ENCODE measurements around the gene OR2G2. TPM values are rescaled to one million over a fixed set of nuclear protein-coding genes. Genes with fewer than 3 reads are reported as not detected.

Gene OR2G2
- total RNA-seq, 1 donor from 2014 or later, result not detected

GRCh38 chr1:247561711-247562110 lies 26.4 kb upstream of the OR2G2 start:
- Mint-ChIP-seq H3K27ac (no peak overlapping the region), H3K4me1 (ENCODE audit: low read depth) (no peaks in the 10 kb centered on the region)

GRCh38 chr1:247562198-247562597 lies 26.0 kb upstream of the OR2G2 start:
- H3K4me1 Mint-ChIP-seq (ENCODE audit: low read depth), result no peaks in the 10 kb centered on the region
- no peaks in the 10 kb centered on the region for H3K27me3 Mint-ChIP-seq
- no peak for TF ChIP-seq CTCF (IDR thresholded peaks at IDR 0.05; ENCODE audit: unreplicated experiment)
- no peak overlapping the region for H3K4me3 Mint-ChIP-seq (ENCODE audit: low read depth)
- no peaks in the 10 kb centered on the region for H3K36me3 Mint-ChIP-seq (ENCODE audit: insufficient read depth)
- no peak overlapping the region for H3K27ac Mint-ChIP-seq
- no peak for DNase-seq (ENCODE audit: low spot score, unreplicated experiment)
- no peaks in the 10 kb centered on the region for H3K9me3 Mint-ChIP-seq (ENCODE audit: low read depth)

More at GRCh38 chr1:247561711-247562110, 26.4 kb upstream of the OR2G2 start:
- Mint-ChIP-seq H3K27me3 (no peaks in the 10 kb centered on the region), H3K4me3 (ENCODE audit: low read depth) (no peak overlapping the region), H3K9me3 (ENCODE audit: low read depth) (no peaks in the 10 kb centered on the region), H3K36me3 (ENCODE audit: insufficient read depth) (no peaks in the 10 kb centered on the region)
- TF ChIP-seq CTCF (IDR thresholded peaks at IDR 0.05; ENCODE audit: unreplicated experiment), result no peak
- no peak for DNase-seq (ENCODE audit: low spot score, unreplicated experiment)

GRCh38 chr1:247574236-247574635 lies 13.9 kb upstream of the OR2G2 start:
- no peaks in the 10 kb centered on the region for H3K27me3 Mint-ChIP-seq
- H3K4me1 Mint-ChIP-seq (ENCODE audit: low read depth), result no peaks in the 10 kb centered on the region
- no peaks in the 10 kb centered on the region for H3K36me3 Mint-ChIP-seq (ENCODE audit: insufficient read depth)
- H3K27ac Mint-ChIP-seq, result no peak overlapping the region
- peaks cover 18% of the 10 kb centered on the region for H3K9me3 Mint-ChIP-seq (ENCODE audit: low read depth)
- TF ChIP-seq CTCF (IDR thresholded peaks at IDR 0.05; ENCODE audit: unreplicated experiment), result no peak
- no peak overlapping the region for H3K4me3 Mint-ChIP-seq (ENCODE audit: low read depth)
- DNase-seq (ENCODE audit: low spot score, unreplicated experiment), result no peak

GRCh38 chr1:247574664-247575063 lies 13.5 kb upstream of the OR2G2 start:
- Mint-ChIP-seq H3K36me3 (ENCODE audit: insufficient read depth) (no peaks in the 10 kb centered on the region), H3K4me3 (ENCODE audit: low read depth) (no peak overlapping the region), H3K27ac (no peak overlapping the region), H3K4me1 (ENCODE audit: low read depth) (no peaks in the 10 kb centered on the region), H3K9me3 (ENCODE audit: low read depth) (peaks cover 14% of the 10 kb centered on the region), H3K27me3 (no peaks in the 10 kb centered on the region)
- TF ChIP-seq CTCF (IDR thresholded peaks at IDR 0.05; ENCODE audit: unreplicated experiment), result no peak
- DNase-seq (ENCODE audit: low spot score, unreplicated experiment), result no peak

- Mint-ChIP-seq H3K27me3 (no peaks in the 10 kb centered on the region), H3K9me3 (ENCODE audit: low read depth) (no peaks in the 10 kb centered on the region), H3K4me1 (ENCODE audit: low read depth) (no peaks in the 10 kb centered on the region), H3K4me3 (ENCODE audit: low read depth) (no peak overlapping the region), H3K27ac (no peak overlapping the region), H3K36me3 (ENCODE audit: insufficient read depth) (no peaks in the 10 kb centered on the region)
- peak; percentile 55 for TF ChIP-seq CTCF (IDR thresholded peaks at IDR 0.05; ENCODE audit: unreplicated experiment)
- no peak for DNase-seq (ENCODE audit: low spot score, unreplicated experiment)
These were observed 11.6 kb upstream of the OR2G2 start for GRCh38 chr1:247576514-247576913.

Data from progenitor cell of endocrine pancreas (in vitro differentiated cells).